Measurements from ENCODE around the gene PAQR4. TPM values are rescaled to one million over a fixed set of nuclear protein-coding genes. Genes with fewer than 3 reads are reported as not detected.

PAQR4 gene
- total and polyA plus RNA-seq, 2 of the 13 experiments (the other 11 are each of a cell fraction or from before 2014, with no cell fraction given), result 15.9 to 24.8 TPM

DNA sequence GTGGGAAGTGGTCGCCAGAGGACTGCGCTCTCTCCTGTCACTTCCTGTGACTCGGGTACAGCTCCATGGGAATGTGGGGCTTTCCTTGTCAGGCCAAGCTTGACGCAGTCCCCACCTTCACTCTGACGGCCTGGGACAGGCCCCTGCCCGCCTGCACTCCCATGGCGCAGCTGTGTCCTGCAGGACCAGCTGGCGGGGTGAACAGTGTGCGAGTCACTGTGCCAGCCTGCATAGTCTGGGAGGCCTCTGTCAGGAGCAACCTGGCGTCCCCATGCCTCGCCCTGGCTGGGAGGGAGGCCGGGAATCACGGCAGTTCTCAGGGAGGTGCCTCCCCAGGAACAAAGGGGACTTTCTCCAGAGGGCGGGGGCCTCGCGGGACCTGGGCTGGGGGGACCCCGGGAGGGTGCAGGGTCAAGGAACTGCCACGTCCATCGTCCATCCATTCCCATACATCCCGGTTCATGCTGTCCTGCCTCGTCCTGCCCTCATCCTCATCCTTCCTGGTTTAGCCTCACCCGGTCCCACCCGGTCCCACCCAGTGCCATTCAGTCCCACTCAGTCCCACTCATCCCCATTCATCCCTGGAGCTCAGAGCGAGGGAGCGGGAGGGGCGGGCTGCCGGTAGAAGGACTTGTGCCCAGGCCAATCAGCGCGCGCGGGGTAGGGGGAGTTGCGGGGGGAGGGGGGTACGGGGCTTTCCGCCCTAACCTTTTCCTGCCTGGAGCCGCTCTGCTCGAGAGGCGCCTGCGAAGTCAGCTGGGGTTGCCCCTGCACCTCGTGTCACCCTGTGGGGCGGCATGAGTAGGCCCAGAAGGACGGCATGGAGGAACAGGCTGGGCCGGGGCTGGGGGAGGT is 44.0 kb upstream of the PAQR4 start:
- FAIRE-seq, result no peak
- DNase-seq (ENCODE audit: low spot score), result no peak
- Histone ChIP-seq H3K4me3 (replicated peaks in 1 of 3; ENCODE audit: insufficient read depth in 1 of 3, low read depth in 2 of 3, low read length in 3 of 3) (no peak overlapping the region), H3K27me3 (ENCODE audit: control insufficient read depth in 1 of 2, insufficient read depth in 2 of 2, low read length in 2 of 2) (no peaks in the 10 kb centered on the region), H3K9me3 (ENCODE audit: low read length) (no peaks in the 10 kb centered on the region), H3K4me2 (ENCODE audit: low read depth, low read length) (no peak overlapping the region), H3K36me3 (replicated peaks in 1 of 2; ENCODE audit: control insufficient read depth in 1 of 2, insufficient read depth in 2 of 2, low read length in 2 of 2) (peaks cover 3 to 5% of the 10 kb centered on the region in 2 experiments; a peak in 2 of 5 replicates), H3K4me1 (ENCODE audit: insufficient read depth, low read length) (0 out of 2 replicates have a peak, but pooled peaks cover 9% of the 10 kb centered on the region), H3K9ac (ENCODE audit: insufficient read depth, low read depth, low read length) (no peak overlapping the region), H4K20me1 (ENCODE audit: insufficient read depth, low read length) (no peaks in the 10 kb centered on the region), H3K79me2 (ENCODE audit: insufficient read depth, low read length) (no peaks in the 10 kb centered on the region), H2AFZ (ENCODE audit: low read length) (no peak overlapping the region), H3K27ac (ENCODE audit: extremely low read length, insufficient read depth, low read length) (no peak overlapping the region)
- intact Hi-C loops (cut with micrococcal nuclease; ENCODE audit: unreplicated experiment) (no loop called here), in situ Hi-C loops (cut with HindIII; ENCODE audit: extremely low pct_ligation_motif_present, low pct_unique_long_range_greater_than_20kb) (no loop called here)
- 96% methylated on average over 24 of the region's 42 CpGs for WGBS (ENCODE audit: low lambda C conversion rate)
- no peak for TF ChIP-seq SPEN (CRISPR knock-in tag; IDR thresholded peaks at IDR 0.05; ENCODE audit: low read depth)
- TF ChIP-seq, protein P1, sequence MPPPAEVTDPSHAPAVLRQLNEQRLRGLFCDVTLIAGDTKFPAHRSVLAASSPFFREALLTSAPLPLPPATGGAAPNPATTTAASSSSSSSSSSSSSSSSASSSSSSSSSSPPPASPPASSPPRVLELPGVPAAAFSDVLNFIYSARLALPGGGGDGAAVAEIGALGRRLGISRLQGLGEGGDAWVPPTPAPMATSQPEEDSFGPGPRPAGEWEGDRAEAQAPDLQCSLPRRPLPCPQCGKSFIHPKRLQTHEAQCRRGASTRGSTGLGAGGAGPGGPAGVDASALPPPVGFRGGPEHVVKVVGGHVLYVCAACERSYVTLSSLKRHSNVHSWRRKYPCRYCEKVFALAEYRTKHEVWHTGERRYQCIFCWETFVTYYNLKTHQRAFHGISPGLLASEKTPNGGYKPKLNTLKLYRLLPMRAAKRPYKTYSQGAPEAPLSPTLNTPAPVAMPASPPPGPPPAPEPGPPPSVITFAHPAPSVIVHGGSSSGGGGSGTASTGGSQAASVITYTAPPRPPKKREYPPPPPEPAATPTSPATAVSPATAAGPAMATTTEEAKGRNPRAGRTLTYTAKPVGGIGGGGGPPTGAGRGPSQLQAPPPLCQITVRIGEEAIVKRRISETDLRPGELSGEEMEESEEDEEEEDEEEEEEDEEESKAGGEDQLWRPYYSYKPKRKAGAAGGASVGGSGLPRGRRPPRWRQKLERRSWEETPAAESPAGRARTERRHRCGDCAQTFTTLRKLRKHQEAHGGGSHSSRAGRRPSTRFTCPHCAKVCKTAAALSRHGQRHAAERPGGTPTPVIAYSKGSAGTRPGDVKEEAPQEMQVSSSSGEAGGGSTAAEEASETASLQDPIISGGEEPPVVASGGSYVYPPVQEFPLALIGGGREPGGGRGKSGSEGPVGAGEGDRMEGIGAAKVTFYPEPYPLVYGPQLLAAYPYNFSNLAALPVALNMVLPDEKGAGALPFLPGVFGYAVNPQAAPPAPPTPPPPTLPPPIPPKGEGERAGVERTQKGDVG (CRISPR knock-in tag; IDR thresholded peaks at IDR 0.05; ENCODE audit: borderline replicate concordance), result no peak
- no peak for TF ChIP-seq MLX (CRISPR knock-in tag; IDR thresholded peaks at IDR 0.05)
- no peak for TF ChIP-seq FOXC1 (CRISPR knock-in tag; IDR thresholded peaks at IDR 0.05; ENCODE audit: borderline replicate concordance)
- TF ChIP-seq, protein P2, sequence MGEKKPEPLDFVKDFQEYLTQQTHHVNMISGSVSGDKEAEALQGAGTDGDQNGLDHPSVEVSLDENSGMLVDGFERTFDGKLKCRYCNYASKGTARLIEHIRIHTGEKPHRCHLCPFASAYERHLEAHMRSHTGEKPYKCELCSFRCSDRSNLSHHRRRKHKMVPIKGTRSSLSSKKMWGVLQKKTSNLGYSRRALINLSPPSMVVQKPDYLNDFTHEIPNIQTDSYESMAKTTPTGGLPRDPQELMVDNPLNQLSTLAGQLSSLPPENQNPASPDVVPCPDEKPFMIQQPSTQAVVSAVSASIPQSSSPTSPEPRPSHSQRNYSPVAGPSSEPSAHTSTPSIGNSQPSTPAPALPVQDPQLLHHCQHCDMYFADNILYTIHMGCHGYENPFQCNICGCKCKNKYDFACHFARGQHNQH (CRISPR knock-in tag; IDR thresholded peaks at IDR 0.05), result no peak
- no peak for ATAC-seq
- ChIA-PET POLR2A (no interaction called here), CTCF (ENCODE audit: low intra/inter-chr PET ratio, low total read pairs) (no interaction called here)
- no TSS peak for BruUV-seq (replicated peaks)
